Measurements from ENCODE around the gene PPP1R3C.
A peak's percentile ranks its signal among the peaks of the same experiment; 100 is the strongest.

PPP1R3C gene

GRCh38 chr10:91587710-91588638 is 44.9 kb downstream of the PPP1R3C start (continued):
- TF ChIP-seq ZSCAN4 (tag by site-specific recombination; IDR thresholded peaks at IDR 0.05): no peak
- TF ChIP-seq ZSCAN18 (tag by site-specific recombination; IDR thresholded peaks at IDR 0.05): no peak
- no peak for TF ChIP-seq KLF16 (tag by site-specific recombination; IDR thresholded peaks at IDR 0.05)
- TF ChIP-seq ZSCAN23 (tag by site-specific recombination; IDR thresholded peaks at IDR 0.05): no peak
- no peak for TF ChIP-seq ZFP37 (tag by site-specific recombination; IDR thresholded peaks at IDR 0.05)
- no peak for TF ChIP-seq ZNF529 (tag by site-specific recombination; IDR thresholded peaks at IDR 0.05; ENCODE audit: insufficient replicate concordance)
- no peak for TF ChIP-seq ZFP3 (tag by site-specific recombination; IDR thresholded peaks at IDR 0.05; ENCODE audit: low read depth)
- no peak for TF ChIP-seq ZNF544 (tag by site-specific recombination; IDR thresholded peaks at IDR 0.05)
- TF ChIP-seq ZNF398 (tag by site-specific recombination; IDR thresholded peaks at IDR 0.05): peak; percentile 93
- no peak for TF ChIP-seq SETDB1 (IDR thresholded peaks at IDR 0.05; ENCODE audit: insufficient read length, low read length)
- TF ChIP-seq HOXA7 (CRISPR knock-in tag; IDR thresholded peaks at IDR 0.05; ENCODE audit: borderline replicate concordance): no peak
- TF ChIP-seq PRDM1 (tag by site-specific recombination; IDR thresholded peaks at IDR 0.05): peak; percentile 35; the same call in 1 of the 2 replicates
- TF ChIP-seq ZNF830 (tag by site-specific recombination; IDR thresholded peaks at IDR 0.05; ENCODE audit: low read depth): no peak
- TF ChIP-seq ZXDB (tag by site-specific recombination; IDR thresholded peaks at IDR 0.05): no peak
- TF ChIP-seq ZNF426 (tag by site-specific recombination; IDR thresholded peaks at IDR 0.05): no peak
- no peak for TF ChIP-seq INSM2 (tag by site-specific recombination; IDR thresholded peaks at IDR 0.05)
- no peak for TF ChIP-seq MYNN (tag by site-specific recombination; IDR thresholded peaks at IDR 0.05; ENCODE audit: borderline replicate concordance)
- TF ChIP-seq ZNF621 (tag by site-specific recombination; IDR thresholded peaks at IDR 0.05): no peak
- TF ChIP-seq GLI4 (tag by site-specific recombination; IDR thresholded peaks at IDR 0.05): no peak
- TF ChIP-seq ZNF266 (tag by site-specific recombination; IDR thresholded peaks at IDR 0.05; ENCODE audit: low read depth): no peak
- TF ChIP-seq HOXC10 (CRISPR knock-in tag; IDR thresholded peaks at IDR 0.05): no peak
- no peak for TF ChIP-seq AEBP2 (tag by site-specific recombination; IDR thresholded peaks at IDR 0.05; ENCODE audit: borderline replicate concordance)
- no peak for TF ChIP-seq KLF10 (tag by site-specific recombination; IDR thresholded peaks at IDR 0.05)
- TF ChIP-seq REPIN1 (tag by site-specific recombination; IDR thresholded peaks at IDR 0.05; ENCODE audit: low read depth): no peak
- TF ChIP-seq ZNF169 (tag by site-specific recombination; IDR thresholded peaks at IDR 0.05): no peak
- no peak for TF ChIP-seq ZNF624 (tag by site-specific recombination; IDR thresholded peaks at IDR 0.05)
